Lung (tissue), 12 donors: ENCODE results near the gene LINS1. TPM values are rescaled to one million over a fixed set of nuclear protein-coding genes. Genes with fewer than 3 reads are reported as not detected.

ENCODE experiments used
- ATAC-seq: fragments of 200-7000 bp; cut with Tn5 transposase; one replicate; pipeline ENCODE4 v1.9.1; 2020; ENCODE audit warnings: moderate number of reproducible peaks; ENCODE audit not compliant: insufficient read depth, low FRiP score
- DNase-seq, 3 donors: peaks; one replicate each; pipeline ENCODE4 v3.0.0-alpha.2; 2013 to 2017
- H3K27ac ChIP-seq, 2 donors: one replicate each; pipeline ENCODE4 v1.5.1; 2013; ENCODE audit warnings: mild to moderate bottlenecking in 2 of 2, moderate library complexity in 2 of 2, control low read depth in 1 of 2, inconsistent platforms in 1 of 2, low read depth in 1 of 2, low read length in 1 of 2
- H3K27me3 ChIP-seq, 3 donors: one replicate each; pipeline ENCODE4 v1.5.1; 2013; ENCODE audit warnings: low read length in 2 of 3; ENCODE audit not compliant: control insufficient read depth in 3 of 3, insufficient read depth in 3 of 3
- H3K36me3 ChIP-seq, 4 donors: one replicate each; pipeline ENCODE4 v1.5.1; 2013; ENCODE audit warnings: low read length in 4 of 4, mild to moderate bottlenecking in 1 of 4, moderate library complexity in 1 of 4; ENCODE audit not compliant: control insufficient read depth in 4 of 4, insufficient read depth in 4 of 4
- H3K4me1 ChIP-seq, 5 donors: one replicate each; pipeline ENCODE4 v1.5.1; 2013; ENCODE audit warnings: low read length in 5 of 5, mild to moderate bottlenecking in 2 of 5, moderate library complexity in 1 of 5; ENCODE audit not compliant: control insufficient read depth in 5 of 5, insufficient read depth in 5 of 5
- H3K4me3 ChIP-seq: one replicate; pipeline ENCODE4 v1.5.1; 2013; ENCODE audit warnings: mild to moderate bottlenecking, control low read depth, moderate library complexity
- H3K9ac ChIP-seq, 2 donors: one replicate each; pipeline ENCODE4 v1.5.1; 2013; ENCODE audit warnings: low read length in 2 of 2, control low read depth in 1 of 2; ENCODE audit not compliant: insufficient read depth in 1 of 2
- H3K9me3 ChIP-seq, 4 donors: one replicate each; pipeline ENCODE4 v1.5.1; 2013; ENCODE audit warnings: low read length in 3 of 4, mild to moderate bottlenecking in 1 of 4, moderate library complexity in 1 of 4; ENCODE audit not compliant: control insufficient read depth in 4 of 4, insufficient read depth in 3 of 4
- CTCF ChIP-seq: IDR thresholded peaks from 2 replicates; pipeline ENCODE4 v1.5.1; 2012; ENCODE audit warnings: mild to moderate bottlenecking; ENCODE audit errors: control extremely low read depth, extremely low read depth
- WGBS, 2 donors: extraction: QIAGEN DNeasy Blood & Tissue Kit; methylation state at CpG; one replicate each; pipeline ENCODE4 v1.1.7; 2013; 5-methylcytosine and 5-hydroxymethylcytosine counted together
- polyA plus RNA-seq, 2 donors: library from polyadenylated mRNA; stranded (reverse); fragments of 200-250 nt; gene quantifications; one replicate each; pipeline ENCODE4 v1.2.1, GENCODE V29; 2013
- total RNA-seq, 2 donors: library from RNA; depleted of rRNA in 1 of 2; stranded (reverse); fragments of >200 nt in 1 of 2; gene quantifications; one replicate each; pipeline ENCODE4 v1.2.1, GENCODE V29; 2014 to 2021
- donor health status: control.
- donor health status: control.
- donor health status: Bipolar disorder and iron deficiency.
- donor health status: healthy.
- donor health status: DM: yes; HTN: yes; CAD: no.

Gene LINS1
- total and polyA plus RNA-seq, 4 donors: 8.0 to 24.1 (median 11.9) TPM

- H3K27ac ChIP-seq: no peak overlapping the region
- peak; percentile 41 for ATAC-seq
- H3K9ac ChIP-seq: no peak overlapping the region
- H3K36me3 ChIP-seq: no peaks in the 10 kb centered on the region
- no peaks in the 10 kb centered on the region for H3K27me3 ChIP-seq
- H3K4me1 ChIP-seq: no peaks in the 10 kb centered on the region
- H3K9me3 ChIP-seq: no peaks in the 10 kb centered on the region
- WGBS, 2 donors: 57 to 80% methylated on average over 2 of the region's 2 CpGs
- H3K4me3 ChIP-seq: no peak overlapping the region
- TF ChIP-seq CTCF: no peak
- DNase-seq: peak; percentile 34 to 80 (median 75)
Observed at GRCh38 chr15:100559330-100559729, 42.7 kb downstream of the LINS1 start.

GRCh38 chr15:100558771-100559254, 43.2 kb downstream of the LINS1 start:
- Histone ChIP-seq H3K4me3 (no peak overlapping the region), H3K27ac (no peak overlapping the region), H3K9me3 (peaks cover 0 to 4% (median 0%) of the 10 kb centered on the region in 4 donors), H3K27me3 (no peaks in the 10 kb centered on the region), H3K36me3 (no peaks in the 10 kb centered on the region), H3K4me1 (no peaks in the 10 kb centered on the region), H3K9ac (no peak overlapping the region)
- no peak for ATAC-seq
- 94 to 95% methylated on average over 50 of the region's 50 CpGs for WGBS, 2 donors
- DNase-seq: no peak
- no peak for TF ChIP-seq CTCF

GRCh38 chr15:100553468-100553867, 48.5 kb downstream of the LINS1 start:
- no peak overlapping the region for H3K27ac ChIP-seq
- H3K4me1 ChIP-seq: no peaks in the 10 kb centered on the region
- peaks cover 0 to 5% (median 0%) of the 10 kb centered on the region in 4 donors for H3K9me3 ChIP-seq
- H3K4me3 ChIP-seq: no peak overlapping the region
- H3K27me3 ChIP-seq: no peaks in the 10 kb centered on the region
- TF ChIP-seq CTCF: no peak
- ATAC-seq (no peak), DNase-seq (no peak)
- WGBS, 2 donors: 76 to 90% methylated on average over 16 of the region's 16 CpGs
- H3K9ac ChIP-seq: no peak overlapping the region
- H3K36me3 ChIP-seq: no peaks in the 10 kb centered on the region

- Histone ChIP-seq H3K27ac (no peak overlapping the region), H3K4me3 (no peak overlapping the region), H3K9me3 (peaks cover 0 to 10% (median 0%) of the 10 kb centered on the region in 4 donors), H3K27me3 (peaks cover 0 to 13% (median 6%) of the 10 kb centered on the region in 3 donors), H3K4me1 (peaks cover 0 to 1% (median 0%) of the 10 kb centered on the region in 5 donors), H3K9ac (no peak overlapping the region), H3K36me3 (no peaks in the 10 kb centered on the region)
- no peak for ATAC-seq
- 81 to 89% methylated on average over 5 of the region's 5 CpGs for WGBS, 2 donors
- DNase-seq: no peak
- TF ChIP-seq CTCF: no peak
Observed at GRCh38 chr15:100547961-100548360, 54.0 kb downstream of the LINS1 start.
